Erythroblast (primary cell): ENCODE results near the gene FAM3A.

ENCODE experiments used
- GATA1 ChIP-seq: IDR thresholded peaks from 2 replicates; pipeline ENCODE4 v1.6.1; 2011; ENCODE audit warnings: low read depth, mild to moderate bottlenecking, control low read depth, low read length, moderate library complexity
- POLR2A ChIP-seq: IDR thresholded peaks from 2 replicates; pipeline ENCODE4 v1.6.1; 2011; ENCODE audit warnings: mild to moderate bottlenecking, low read length

GRCh38 chrX:154535892-154536291 lies 19.9 kb upstream of the FAM3A start:
- no peak for TF ChIP-seq POLR2A
- no peak for TF ChIP-seq GATA1
